Brain pericyte (primary cell): ENCODE results near the gene CEBPE.

Experiments
- DNase-seq: peaks from one replicate; pipeline ENCODE4 v3.0.0-alpha.2; 2012; ENCODE audit warnings: low read depth, low spot score

CEBPE gene

DNA sequence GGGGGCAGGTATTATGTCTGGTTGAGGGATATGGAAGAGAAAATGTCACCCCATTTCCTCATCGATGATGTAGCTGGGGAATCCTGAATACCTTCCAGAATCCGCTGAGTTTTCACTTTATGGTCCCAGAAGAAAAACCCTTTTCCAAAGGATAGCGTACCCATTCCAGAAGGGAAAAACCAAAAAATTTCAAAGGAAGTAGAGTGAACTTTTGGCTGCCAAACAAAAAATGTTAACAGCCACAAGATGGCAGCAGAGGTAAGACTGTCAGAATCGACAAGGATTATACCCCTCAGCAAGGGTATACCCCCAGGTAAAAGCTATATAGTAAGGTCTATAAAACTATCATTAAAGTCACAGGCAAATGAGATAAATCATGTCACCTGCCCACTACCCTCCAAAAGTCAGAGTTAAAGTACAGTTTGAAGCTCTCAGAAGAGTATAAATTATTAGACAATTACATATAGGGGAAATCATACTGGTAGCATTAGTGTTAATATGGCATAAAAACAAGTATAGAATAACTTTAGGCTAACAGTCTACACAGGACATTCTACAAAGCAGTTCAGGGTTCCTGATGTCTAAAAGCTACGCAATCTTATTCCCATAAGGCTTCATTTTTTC is 42.2 kb downstream of the CEBPE start:
- DNase-seq: no peak

DNA sequence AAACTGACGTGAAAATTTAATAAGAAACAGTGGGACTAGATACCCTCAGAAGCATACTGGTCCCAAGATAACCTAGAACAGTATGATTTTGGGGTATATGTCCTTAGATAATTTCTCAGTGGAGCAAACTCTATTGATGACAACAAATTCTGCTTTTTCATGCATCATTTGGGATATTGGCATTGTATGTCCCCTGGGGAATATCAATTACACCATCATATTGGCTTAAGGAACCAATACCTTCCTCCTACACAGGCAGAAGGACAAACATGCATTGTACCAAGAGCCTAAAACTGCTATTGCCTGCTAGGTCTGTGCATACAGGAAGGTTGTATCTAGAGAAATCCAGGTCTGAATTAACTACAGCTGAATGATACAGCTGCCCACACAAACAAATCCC is 44.1 kb downstream of the CEBPE start:
- no peak for DNase-seq

DNA sequence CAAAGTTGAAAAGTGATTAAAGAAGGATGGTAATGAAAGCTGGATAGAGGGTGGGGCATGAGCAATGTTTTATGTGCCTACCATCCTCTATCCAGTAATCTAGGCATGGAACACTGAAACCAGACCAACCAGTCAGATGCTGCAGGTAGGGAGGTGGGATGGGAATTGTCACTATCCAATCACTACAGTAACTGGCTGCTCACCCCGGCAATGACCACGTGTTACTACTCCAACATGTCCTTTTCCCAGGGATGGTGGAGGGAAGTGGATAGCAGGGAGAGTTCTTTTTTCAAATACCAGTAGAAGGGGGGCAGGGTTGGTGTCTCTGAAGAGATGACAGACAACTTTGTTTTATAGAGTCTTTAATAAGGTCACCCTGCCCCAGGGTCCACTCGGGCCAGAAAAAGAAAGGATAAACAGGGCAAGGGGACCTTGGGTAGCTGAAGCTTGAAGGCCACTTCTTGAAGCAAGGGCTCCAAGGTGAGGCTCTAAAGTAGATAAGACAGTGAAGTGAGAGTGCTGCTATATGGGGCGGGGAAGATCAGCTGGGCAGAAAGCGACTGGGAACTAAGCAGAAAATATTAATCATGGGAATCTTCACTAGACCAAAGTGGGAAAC is 47.0 kb downstream of the CEBPE start:
- no peak for DNase-seq

DNA sequence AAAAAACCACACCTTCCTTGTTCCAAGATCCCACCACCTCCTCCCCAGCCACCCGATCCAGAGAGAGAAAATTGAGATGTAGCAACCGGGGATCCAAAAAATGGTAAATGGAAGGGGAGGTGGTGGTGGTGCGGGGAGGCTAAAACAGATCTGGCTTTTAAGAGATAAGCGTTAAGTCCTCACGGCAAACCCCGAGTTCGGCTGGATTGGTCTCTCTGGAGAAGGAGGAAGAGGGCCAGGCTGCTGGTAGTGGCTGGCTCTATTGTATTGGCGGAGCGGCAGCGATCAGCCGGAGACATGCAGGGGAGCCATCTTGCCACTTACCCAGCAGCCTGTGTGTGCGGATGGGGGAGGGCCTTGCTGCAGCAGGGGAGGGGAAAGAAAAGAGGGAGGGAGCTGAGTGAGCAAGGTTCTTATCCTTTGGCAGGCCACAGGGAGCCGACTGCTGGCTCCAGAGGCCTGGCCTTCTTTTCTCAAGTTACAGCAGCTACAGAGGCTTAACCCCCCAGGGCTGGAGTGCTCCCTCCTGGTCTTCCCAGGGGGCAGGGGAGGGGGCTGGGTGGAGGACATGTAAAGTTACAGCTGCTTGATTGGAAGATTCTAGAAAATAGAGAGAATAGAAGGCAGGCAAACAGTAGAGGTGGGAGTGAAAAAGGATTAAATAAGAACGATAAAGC is 47.7 kb downstream of the CEBPE start:
- peak; percentile 77 for DNase-seq

DNA sequence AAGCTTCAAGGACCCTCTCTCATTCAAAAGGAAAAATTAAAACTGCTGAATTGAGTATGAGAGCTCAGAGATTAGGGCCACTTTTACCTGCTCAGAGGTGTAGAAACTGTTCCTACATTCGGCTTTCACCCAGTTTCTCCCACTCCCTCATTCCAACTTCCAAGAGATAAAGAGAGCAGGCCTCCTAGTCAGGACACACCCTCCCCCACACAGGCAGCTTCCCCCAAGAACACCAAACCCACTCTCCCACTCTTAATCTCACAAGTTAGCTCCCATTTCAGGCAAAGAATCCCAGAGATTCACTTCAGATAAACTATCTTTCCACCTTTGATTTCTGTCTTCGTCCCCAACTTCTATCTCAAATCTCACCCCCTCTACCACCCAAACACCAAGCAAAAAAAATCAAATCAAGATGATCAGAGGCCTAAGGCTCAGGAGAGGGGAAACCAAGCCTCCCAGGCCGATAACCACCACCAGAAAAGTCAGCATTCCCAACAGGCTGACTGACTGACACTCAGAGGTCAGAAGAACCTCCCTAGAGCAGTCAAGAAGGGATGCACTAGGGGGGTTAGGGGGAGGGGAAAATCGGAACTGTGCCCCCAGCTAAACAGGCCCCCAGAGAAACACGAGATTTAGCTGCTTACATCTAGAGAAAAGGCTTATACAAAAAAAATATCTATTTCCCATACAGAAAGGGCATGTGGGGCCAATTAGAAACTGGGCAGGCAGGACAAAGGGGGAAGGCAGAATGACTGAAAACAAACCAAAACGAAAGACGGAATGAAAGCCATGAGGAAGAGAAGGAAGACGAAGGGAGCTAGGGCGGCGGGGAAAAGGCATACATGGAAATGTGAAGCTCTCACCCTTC is 48.6 kb downstream of the CEBPE start:
- no peak for DNase-seq

DNA sequence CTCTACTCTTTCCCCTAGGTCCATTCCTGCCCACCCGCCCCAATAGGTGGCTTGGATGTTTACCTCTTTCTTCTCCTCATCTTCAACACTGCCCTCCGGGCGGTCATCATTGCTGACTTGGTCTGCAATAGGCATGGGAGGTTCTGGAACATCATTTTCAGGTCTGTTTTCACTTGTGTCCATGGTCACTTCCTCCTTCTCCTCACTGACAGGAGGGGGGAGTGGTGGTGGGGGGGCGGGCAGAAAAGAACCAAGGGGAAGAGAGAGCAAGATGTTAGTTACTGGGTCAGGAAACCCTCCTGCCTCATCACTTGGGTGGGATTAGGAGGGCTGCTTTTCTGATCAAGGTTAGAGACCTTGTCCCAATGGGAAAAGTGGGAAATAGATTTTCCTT is 49.6 kb downstream of the CEBPE start:
- no peak for DNase-seq

DNA sequence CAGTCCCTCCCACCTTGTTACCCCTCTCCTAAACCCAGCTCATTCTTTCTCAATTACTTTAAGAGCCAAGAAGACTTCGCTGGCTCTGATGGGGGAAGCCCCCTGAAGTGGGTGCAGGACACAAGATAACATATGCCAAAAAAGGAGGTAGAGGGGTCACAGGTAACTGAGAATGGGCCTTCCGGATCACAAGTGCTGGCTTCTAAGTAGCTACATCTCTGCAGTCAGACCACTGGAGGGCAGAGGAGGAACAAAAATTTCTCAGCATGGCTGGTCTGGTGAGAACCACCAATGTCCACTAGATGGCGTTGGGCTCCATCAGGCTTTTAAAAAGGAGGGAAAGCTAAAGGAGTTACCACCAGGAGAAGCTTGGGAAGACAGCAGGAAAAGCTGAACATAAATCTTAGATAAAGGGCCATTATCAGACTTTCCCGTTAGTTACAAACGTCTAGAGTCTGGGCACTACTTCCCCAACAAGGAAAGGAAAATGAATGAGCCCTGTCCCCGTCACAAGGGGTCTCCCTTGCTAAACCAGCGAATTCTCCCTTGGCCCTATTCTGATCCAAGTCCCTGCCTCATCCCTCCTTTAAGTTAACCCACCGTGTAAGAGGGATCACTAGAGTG is 50.2 kb downstream of the CEBPE start:
- DNase-seq: peak; percentile 85

DNA sequence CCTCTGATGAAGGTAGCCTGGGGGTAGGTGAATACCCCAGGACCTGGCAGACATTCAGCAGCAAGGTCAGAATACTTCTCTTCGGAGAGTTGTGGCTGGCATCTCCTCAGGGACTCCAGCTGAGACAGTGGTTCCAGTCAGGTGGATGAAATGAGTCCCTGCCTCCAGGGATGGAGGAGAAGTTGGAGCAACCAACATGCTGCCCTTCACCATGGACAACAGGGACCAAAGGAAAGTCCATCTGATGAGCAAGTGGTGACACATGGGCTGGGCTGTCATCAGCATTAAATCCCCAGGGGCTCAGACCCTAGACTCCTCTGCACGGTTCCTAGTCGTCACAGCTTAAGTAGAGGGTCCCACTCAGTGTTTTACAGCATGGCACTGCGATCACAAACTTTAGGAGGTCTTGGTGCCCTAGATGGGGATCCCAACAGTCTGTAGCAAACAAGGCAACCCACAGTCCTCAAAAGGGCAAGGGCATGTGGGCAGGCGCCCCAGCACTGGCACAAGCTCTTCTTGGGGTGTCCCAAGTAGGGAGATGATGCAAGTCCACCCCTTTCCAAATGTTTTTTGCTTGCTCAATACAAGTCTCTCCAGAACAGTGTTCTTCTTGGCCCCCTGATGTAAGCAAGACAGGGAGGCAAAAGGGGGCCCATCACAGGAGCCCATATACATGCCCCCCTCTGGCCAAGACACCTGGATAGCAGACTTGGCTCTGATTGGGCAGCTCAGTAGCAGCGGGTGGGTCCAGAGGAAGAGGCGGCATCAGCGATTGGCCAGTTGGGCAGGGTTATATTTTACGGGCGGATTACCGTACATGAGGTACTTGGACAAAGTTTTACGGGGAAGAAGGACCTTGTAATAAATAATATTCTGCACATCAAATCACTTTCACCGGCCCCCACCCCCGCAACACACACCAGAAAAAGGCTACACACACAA is 50.9 kb downstream of the CEBPE start:
- DNase-seq: no peak
